Type B pancreatic cell (in vitro differentiated cells): ENCODE data around the gene PROSER2. TPM values are rescaled to one million over a fixed set of nuclear protein-coding genes. Genes with fewer than 3 reads are reported as not detected.

ENCODE experiments used
- DNase-seq: peaks from one replicate; pipeline ENCODE4 v3.0.0; 2021; ENCODE audit warnings: mixed read lengths; ENCODE audit not compliant: unreplicated experiment; ENCODE audit errors: extremely low spot score
- H3K27ac Mint-ChIP-seq: 2 replicates; pipeline ENCODE4 v1.8.0; 2021; ENCODE audit warnings: mild to moderate bottlenecking, mixed read lengths
- H3K27me3 Mint-ChIP-seq: 2 replicates; pipeline ENCODE4 v1.8.0; 2021; ENCODE audit warnings: mixed read lengths
- H3K36me3 Mint-ChIP-seq: 2 replicates; pipeline ENCODE4 v1.8.0; 2021; ENCODE audit warnings: mixed read lengths
- H3K4me1 Mint-ChIP-seq: one replicate; pipeline ENCODE4 v1.8.0; 2021; ENCODE audit warnings: mixed read lengths; ENCODE audit not compliant: unreplicated experiment
- H3K4me3 Mint-ChIP-seq: 2 replicates; pipeline ENCODE4 v1.8.0; 2021; ENCODE audit warnings: mild to moderate bottlenecking, mixed read lengths
- H3K9me3 Mint-ChIP-seq: 2 replicates; pipeline ENCODE4 v1.8.0; 2021; ENCODE audit warnings: mixed read lengths
- CTCF ChIP-seq: fragments of 200-600 bp; sonication (generic); conservative IDR thresholded peaks from 2 replicates; pipeline ENCODE4 v1.5.0; 2021; ENCODE audit warnings: antibody characterized with exemption, mild to moderate bottlenecking
- total RNA-seq: library from RNA; stranded (reverse); gene quantifications from 2 replicates; pipeline ENCODE4 v1.2.1, GENCODE V29; 2021; ENCODE audit warnings: low replicate concordance

PROSER2 gene
- total RNA-seq, 1 donor from 2014 or later, result 6.7 TPM

DNA sequence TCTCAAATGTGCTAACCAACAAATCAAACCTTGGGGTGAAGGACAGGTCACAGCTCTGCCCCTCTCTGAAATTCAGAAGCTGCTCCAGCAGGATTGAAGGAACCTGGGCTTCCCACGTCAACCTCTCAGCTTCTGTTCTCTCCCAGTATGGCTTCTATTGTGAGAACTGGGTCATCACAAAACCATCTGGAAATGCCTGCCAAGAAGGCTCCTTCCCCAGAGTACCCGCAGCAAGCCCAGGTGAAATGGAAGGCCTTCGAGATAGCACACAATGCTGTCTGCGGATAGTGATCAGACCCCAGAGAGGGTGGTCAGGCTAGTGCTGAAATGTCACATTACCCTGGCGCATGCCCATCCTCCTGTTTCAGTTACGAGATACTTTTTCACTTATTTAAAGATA lies 16.4 kb upstream of the PROSER2 start:
- Mint-ChIP-seq H3K36me3 (no peaks in the 10 kb centered on the region), H3K4me3 (no peak overlapping the region), H3K27me3 (no peaks in the 10 kb centered on the region), H3K4me1 (peaks cover 9% of the 10 kb centered on the region), H3K27ac (no peak overlapping the region), H3K9me3 (no peaks in the 10 kb centered on the region)
- TF ChIP-seq CTCF, result no peak
- no peak for DNase-seq

GRCh38 chr10:11808808-11809207 lies 14.3 kb upstream of the PROSER2 start:
- Mint-ChIP-seq H3K27ac (no peak overlapping the region), H3K36me3 (no peaks in the 10 kb centered on the region), H3K9me3 (no peaks in the 10 kb centered on the region), H3K4me1 (peaks cover 9% of the 10 kb centered on the region), H3K27me3 (no peaks in the 10 kb centered on the region), H3K4me3 (no peak overlapping the region)
- DNase-seq, result no peak
- no peak for TF ChIP-seq CTCF

GRCh38 chr10:11810313-11810766 lies 12.8 kb upstream of the PROSER2 start:
- TF ChIP-seq CTCF, result no peak
- peak overlapping the region; percentile 87 for H3K27ac Mint-ChIP-seq
- H3K36me3 Mint-ChIP-seq, result no peaks in the 10 kb centered on the region
- no peak for DNase-seq
- H3K27me3 Mint-ChIP-seq, result no peaks in the 10 kb centered on the region
- no peaks in the 10 kb centered on the region for H3K9me3 Mint-ChIP-seq
- peak overlapping the region; percentile 51 for H3K4me3 Mint-ChIP-seq
- peaks cover 9% of the 10 kb centered on the region for H3K4me1 Mint-ChIP-seq

DNA sequence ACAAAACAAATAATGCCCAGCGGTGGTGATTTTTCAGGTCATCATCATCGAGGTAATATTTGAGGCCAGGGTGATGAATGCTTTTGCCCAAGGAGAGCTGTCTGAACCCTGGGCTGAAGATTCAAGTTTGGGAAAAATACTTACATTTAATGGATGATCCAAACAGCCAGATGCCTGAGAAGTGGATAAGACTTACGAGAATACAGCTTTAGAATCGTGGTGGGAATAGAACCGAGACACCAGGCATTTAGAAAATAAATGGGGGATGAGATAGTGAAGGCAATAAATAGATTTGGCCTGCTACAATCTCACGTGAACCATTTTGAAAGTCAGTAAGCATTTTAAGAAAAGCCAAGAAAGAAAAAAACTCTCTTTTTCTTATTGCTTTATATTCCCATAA lies 12.2 kb upstream of the PROSER2 start:
- Mint-ChIP-seq H3K36me3 (no peaks in the 10 kb centered on the region), H3K4me1 (peaks cover 9% of the 10 kb centered on the region), H3K27ac (peak overlapping the region; percentile 87), H3K27me3 (no peaks in the 10 kb centered on the region), H3K9me3 (no peaks in the 10 kb centered on the region), H3K4me3 (no peak overlapping the region)
- no peak for TF ChIP-seq CTCF
- no peak for DNase-seq

- no peaks in the 10 kb centered on the region for H3K27me3 Mint-ChIP-seq
- H3K36me3 Mint-ChIP-seq, result no peaks in the 10 kb centered on the region
- no peak for DNase-seq
- H3K27ac Mint-ChIP-seq, result no peak overlapping the region
- no peak for TF ChIP-seq CTCF
- H3K9me3 Mint-ChIP-seq, result no peaks in the 10 kb centered on the region
- peaks cover 9% of the 10 kb centered on the region for H3K4me1 Mint-ChIP-seq
- H3K4me3 Mint-ChIP-seq, result no peak overlapping the region
These were observed 10.0 kb upstream of the PROSER2 start for GRCh38 chr10:11813177-11813576.
